ENCODE results near the gene SOX30.

- TF ChIP-seq RAD21 (conservative IDR thresholded peaks at IDR 0.05 in 1 of 2, IDR thresholded peaks at IDR 0.05 in 1 of 2) (no peak), MAX (IDR thresholded peaks at IDR 0.05) (no peak), CTCF (IDR thresholded peaks at IDR 0.05) (no peak), REST (IDR thresholded peaks at IDR 0.05) (no peak), HMGXB4 (CRISPR knock-in tag; IDR thresholded peaks at IDR 0.05; ENCODE audit: borderline replicate concordance) (no peak)
Measured at GRCh38 chr5:157672976-157673375, 20.7 kb upstream of the SOX30 start.

Data from A549 (cell line).